Activated CD8-positive, alpha-beta memory T cell treated with anti-CD3 and anti-CD28 coated beads for 24 hours (primary cell): Measurements from ENCODE around the gene RNFT2.
"Not testable (repeated sequence)": the region's sequence is repeated elsewhere in the genome, so short reads cannot be mapped to it uniquely, and the experiment has no call there.

Source experiments
- DNase-seq: peaks from one replicate; pipeline ENCODE4 v3.0.0-alpha.2; 2020

The RNFT2 gene

DNA sequence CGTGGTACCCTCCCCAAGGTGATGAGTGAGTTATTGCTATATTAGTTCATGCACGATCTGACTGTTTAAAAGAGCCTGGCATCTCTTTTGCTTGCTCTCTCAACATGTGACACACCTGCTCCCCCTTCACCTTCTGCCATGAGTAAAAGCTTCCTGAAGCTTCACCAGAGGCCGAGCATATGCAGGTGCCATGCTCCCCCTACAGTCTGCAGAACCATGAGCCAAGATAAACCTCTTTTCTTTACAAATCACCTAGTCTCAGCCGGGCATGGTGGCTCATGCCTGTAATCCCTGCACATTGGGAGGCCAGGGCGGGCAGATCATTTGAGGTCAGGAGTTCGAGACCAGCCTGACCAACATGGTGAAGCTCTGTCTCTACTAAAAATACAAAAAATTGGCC, 61.8 kb downstream of the RNFT2 start:
- DNase-seq = no peak

- DNase-seq = no peak
These were observed 62.8 kb downstream of the RNFT2 start for GRCh38 chr12:116800918-116801317.

GRCh38 chr12:116802018-116802417, 63.9 kb downstream of the RNFT2 start:
- no peak for DNase-seq

DNA sequence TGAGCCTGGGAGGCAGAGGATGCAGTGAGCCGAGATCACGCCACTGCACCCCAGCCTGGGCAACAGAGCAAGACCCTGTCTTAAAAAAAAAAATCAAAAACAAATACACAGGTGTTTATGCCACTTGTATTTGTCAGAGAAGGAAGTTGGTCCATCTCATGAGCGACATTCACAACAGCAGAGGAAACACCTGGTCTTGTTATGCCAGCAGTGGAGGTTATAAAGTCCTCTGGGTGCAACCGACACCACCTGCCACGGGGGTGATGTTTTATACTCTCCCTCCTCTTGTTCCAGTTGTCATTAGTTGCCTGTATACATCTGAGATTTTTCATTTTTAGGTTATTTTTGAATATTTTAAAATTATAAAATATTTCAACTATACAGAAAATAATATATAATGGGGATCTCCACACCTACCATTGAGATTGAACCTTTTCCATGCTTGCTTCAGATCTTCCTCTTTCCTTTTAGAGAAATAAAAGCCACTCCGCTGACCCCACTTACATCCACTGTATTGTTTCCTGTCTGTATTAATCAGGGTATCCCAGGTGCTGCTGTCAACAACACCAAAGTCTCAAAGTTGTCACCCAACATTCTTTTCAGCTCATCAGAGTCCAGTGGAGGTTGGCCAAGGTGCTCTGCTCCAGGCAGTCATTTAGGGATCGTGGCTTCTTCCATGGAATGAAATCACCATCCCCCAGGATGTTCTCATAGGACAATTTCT, 65.1 kb downstream of the RNFT2 start:
- no peak for DNase-seq

GRCh38 chr12:116804051-116804450, 65.9 kb downstream of the RNFT2 start:
- DNase-seq = no peak

GRCh38 chr12:116806845-116807440, 68.8 kb downstream of the RNFT2 start:
- no peak for DNase-seq

- no peak for DNase-seq
These were observed 69.4 kb downstream of the RNFT2 start for GRCh38 chr12:116807546-116807945.

- no peak for DNase-seq
These were observed 70.3 kb downstream of the RNFT2 start for GRCh38 chr12:116808113-116809105.

DNA sequence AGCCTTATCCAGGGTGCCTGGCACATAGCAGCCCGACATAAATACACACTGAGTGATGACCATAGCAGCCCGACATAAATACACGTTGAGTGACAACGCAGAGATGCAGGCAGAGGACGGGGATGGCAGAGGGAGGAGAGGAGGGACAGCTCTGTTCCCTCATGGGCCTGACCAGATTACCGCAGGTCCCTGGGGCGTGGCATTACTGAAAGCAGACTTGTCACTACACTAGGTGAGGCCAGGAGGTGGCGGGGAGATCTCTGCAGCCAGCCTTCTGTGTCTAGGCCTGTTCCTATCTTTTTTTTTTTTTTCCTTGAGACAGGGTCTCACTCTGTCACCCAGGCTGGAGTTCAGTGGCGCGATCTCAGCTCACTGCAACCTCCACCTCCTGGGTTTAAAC, 74.1 kb downstream of the RNFT2 start:
- no peak for DNase-seq

GRCh38 chr12:116813271-116814041, 75.3 kb downstream of the RNFT2 start:
- DNase-seq = no peak

GRCh38 chr12:116814766-116815165, 76.7 kb downstream of the RNFT2 start:
- not testable (repeated sequence) for DNase-seq

DNA sequence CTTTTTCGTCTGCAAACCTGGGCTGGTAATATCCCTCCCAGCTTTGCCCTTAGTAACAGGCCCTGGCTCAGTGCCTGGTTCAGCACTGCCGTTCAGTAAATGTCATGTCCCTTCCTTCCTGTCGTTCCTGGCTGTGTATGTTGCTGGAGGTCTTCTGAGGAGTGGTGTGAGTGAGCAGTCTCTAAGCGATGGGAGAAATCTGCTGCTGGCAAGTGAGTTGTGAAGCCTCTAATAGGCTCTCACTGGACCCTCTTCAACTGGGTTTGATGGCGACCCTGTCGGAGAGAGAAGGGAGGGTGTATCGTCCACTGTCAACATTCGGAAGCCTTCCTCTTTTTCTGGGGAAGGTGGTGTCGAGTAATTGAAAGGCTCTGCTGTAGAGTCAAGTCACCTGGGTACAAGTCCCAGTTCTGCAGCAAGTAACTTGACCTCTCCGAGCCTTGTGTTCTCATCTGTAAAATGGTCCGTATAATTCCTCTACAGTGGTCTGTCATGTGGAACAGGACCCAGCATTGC, 80.3 kb downstream of the RNFT2 start:
- DNase-seq = peak; percentile 61

GRCh38 chr12:116818948-116819832, 81.1 kb downstream of the RNFT2 start:
- DNase-seq = peak; percentile 93

DNA sequence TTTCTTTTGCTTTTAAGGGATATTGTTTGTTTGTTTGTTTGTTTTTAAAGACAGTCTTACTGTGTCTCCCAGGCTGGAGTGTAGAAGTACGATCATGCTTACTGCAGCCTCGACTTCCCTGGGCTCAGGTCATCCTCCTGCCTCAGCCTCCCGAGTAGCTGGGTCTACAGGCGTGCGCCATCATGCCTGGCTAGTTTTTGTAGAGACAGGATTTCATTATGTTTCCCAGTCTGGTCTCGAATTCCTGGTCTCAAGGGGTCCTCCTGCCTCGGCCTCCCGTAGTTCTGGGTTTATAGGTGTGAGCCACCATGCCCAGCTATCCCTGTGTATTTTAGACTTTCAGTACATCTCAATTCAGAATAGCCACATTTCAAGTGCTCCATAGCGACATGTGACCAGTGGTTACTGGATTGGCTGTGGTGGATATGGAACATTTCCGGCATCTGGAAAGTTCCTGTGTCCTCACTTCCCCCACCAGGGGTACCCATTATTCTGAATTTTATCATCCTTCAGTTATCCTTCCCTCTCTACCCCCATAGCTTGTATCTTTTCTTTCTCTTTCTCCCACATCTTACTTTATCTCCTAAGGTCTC, 82.0 kb downstream of the RNFT2 start:
- DNase-seq = no peak

DNA sequence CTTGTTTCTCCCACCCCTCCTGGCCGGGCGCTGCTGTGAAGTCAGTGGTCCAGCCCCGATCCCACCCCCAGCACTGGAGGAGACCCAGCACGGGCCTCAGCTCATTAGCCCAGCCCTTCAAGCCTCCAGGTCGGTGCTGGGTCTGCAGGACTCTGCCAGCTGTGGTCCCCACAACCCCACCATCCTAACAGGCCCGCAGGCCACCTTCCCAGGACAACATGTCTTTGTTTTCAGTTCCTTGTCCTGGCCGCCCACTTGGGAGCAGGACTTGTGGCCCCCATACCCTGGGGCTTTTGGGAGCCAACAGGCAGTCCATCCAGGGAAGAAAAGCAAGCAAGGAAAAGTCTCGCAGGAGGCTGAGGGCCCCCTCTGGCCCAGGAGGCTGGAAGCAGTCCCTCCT, 83.2 kb downstream of the RNFT2 start:
- DNase-seq = no peak

GRCh38 chr12:116827432-116827831, 89.3 kb downstream of the RNFT2 start:
- no peak for DNase-seq

DNA sequence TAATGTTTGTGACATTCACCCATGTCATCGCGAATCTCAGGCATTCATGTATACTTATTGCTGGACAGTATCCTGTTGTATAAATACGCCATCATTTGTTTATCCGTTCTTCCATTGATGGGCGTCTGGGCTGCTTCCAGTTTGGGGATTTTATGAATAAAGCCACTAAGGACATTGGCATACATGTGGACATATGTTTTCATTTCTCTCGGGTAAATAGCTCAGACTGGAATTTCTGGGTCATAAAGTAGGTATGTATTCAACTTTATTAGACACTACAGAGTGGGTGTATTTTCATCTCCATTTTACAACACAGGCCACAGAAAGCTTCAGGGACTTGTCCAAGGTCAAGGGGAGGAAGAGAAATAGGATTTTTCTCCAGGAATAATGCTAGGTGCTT, 94.2 kb downstream of the RNFT2 start:
- DNase-seq = no peak

GRCh38 chr12:116833474-116833873, 95.4 kb downstream of the RNFT2 start:
- DNase-seq = no peak

DNA sequence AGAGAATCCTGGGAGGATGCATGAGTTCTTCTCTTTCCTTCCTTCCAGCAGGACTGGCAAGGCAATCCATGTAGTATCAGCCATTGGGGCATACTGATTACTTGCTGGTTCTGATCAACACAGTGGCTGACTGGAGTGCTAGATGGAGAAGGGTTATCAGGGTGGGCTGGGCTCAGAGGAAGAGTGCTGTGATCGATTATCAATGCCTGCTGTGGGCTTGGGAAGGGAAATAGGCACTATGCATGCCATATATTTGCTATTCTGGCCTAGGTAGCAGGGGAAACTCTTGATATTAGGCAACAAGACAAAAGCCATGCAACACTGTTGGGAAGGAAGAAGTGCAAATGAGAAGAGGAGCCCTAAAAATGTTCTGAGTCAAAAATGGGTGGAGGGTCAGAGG, 97.4 kb downstream of the RNFT2 start:
- no peak for DNase-seq

DNA sequence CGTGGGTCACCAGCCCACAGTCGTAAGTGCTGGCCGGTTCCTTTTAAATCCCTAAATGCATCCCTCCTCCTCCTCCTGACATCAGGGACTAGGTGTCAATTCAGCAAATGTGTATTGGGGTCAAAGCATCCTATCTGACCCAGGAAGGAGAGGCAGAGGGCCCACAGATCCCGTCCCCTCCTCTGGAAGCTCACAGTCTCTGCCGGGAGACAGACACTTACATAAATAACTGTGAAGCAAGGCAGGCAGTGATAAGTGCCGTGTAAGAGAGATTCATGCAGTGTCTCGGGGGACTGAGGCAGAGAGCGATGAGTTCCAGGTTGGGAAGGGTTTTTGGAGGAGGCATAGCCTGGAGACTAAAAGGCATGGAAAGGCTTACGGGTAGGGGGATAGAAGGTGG, 99.0 kb downstream of the RNFT2 start:
- no peak for DNase-seq

DNA sequence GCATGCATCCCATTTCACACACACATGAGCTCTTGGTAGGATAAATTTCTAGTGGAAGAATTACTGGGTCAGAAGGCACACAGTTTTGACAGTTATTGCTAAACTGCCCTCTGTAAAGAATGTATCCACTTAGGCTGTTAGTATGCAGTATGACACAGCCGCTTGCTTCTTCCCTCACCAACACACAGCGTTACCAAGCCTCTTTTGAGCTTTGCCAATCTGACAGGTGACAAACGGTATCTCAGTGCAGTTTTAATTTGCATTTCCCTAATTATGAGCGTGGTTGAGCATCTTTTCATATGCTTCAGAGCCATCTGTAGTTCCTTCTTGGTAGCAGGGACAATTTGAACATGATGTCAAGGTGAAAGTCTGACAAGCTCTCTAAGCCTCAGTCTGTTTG, 100.2 kb downstream of the RNFT2 start:
- no peak for DNase-seq
